ENCODE results near the gene POLK.

GRCh38 chr5:75519761-75520160 lies 8.1 kb downstream of the POLK start:
- TF ChIP-seq EZH2phosphoT487 (IDR thresholded peaks at IDR 0.05; ENCODE audit: borderline replicate concordance): no peak
- TF ChIP-seq CTCF (conservative IDR thresholded peaks at IDR 0.05; ENCODE audit: low read length): no peak
